NCI-H2107 (cell line): ENCODE measurements around the gene RNF19B.
A peak's percentile ranks its signal among the peaks of the same experiment; 100 is the strongest.

Experiments used
- DNase-seq: peaks from one replicate; lab custom pipeline; 2025; lab: John Stamatoyannopoulos, UW

Gene RNF19B

GRCh38 chr1:32967888-32968568, 3.4 kb upstream of the RNF19B start:
- no peak for DNase-seq

GRCh38 chr1:32966900-32967299, 2.3 kb upstream of the RNF19B start:
- DNase-seq, result no peak

- DNase-seq, result no peak
Observed at GRCh38 chr1:32965251-32965747, 690 bp upstream of the RNF19B start.

- peak; percentile 28 for DNase-seq
Observed at GRCh38 chr1:32963746-32964460, 706 bp downstream of the RNF19B start.

GRCh38 chr1:32962248-32962896, 2.2 kb downstream of the RNF19B start:
- DNase-seq, result no peak

- peak; percentile 37 for DNase-seq
Observed at GRCh38 chr1:32960819-32961355, 3.7 kb downstream of the RNF19B start.

- DNase-seq, result no peak
Observed at GRCh38 chr1:32960342-32960741, 4.3 kb downstream of the RNF19B start.

GRCh38 chr1:32958827-32959226, 5.8 kb downstream of the RNF19B start:
- DNase-seq, result no peak

GRCh38 chr1:32957017-32957416, 7.6 kb downstream of the RNF19B start:
- no peak for DNase-seq

GRCh38 chr1:32954168-32954567, 10.4 kb downstream of the RNF19B start:
- no peak for DNase-seq

- no peak for DNase-seq
Observed at GRCh38 chr1:32953495-32953894, 11.1 kb downstream of the RNF19B start.

GRCh38 chr1:32949519-32949918, 15.1 kb downstream of the RNF19B start:
- DNase-seq, result no peak

GRCh38 chr1:32948905-32949304, 15.7 kb downstream of the RNF19B start:
- no peak for DNase-seq

GRCh38 chr1:32948390-32948722, 16.3 kb downstream of the RNF19B start:
- DNase-seq, result no peak

- no peak for DNase-seq
Observed at GRCh38 chr1:32947669-32948389, 16.8 kb downstream of the RNF19B start.

- no peak for DNase-seq
Observed at GRCh38 chr1:32946413-32946812, 18.2 kb downstream of the RNF19B start.

- DNase-seq, result no peak
Observed at GRCh38 chr1:32944180-32944579, 20.4 kb downstream of the RNF19B start.

- DNase-seq, result no peak
Observed at GRCh38 chr1:32939655-32940371, 24.8 kb downstream of the RNF19B start.

GRCh38 chr1:32937061-32937460, 27.5 kb downstream of the RNF19B start:
- no peak for DNase-seq

GRCh38 chr1:32934535-32934934, 30.1 kb downstream of the RNF19B start:
- no peak for DNase-seq

GRCh38 chr1:32933742-32934322, 30.8 kb downstream of the RNF19B start:
- no peak for DNase-seq
